Karpas-422 (cell line): ENCODE results near the gene KIAA1671. TPM values are rescaled to one million over a fixed set of nuclear protein-coding genes. Genes with fewer than 3 reads are reported as not detected.
"Not testable (repeated sequence)": the region's sequence is repeated elsewhere in the genome, so short reads cannot be mapped to it uniquely, and the experiment has no call there.

ENCODE experiments used
- DNase-seq: peaks from one replicate; pipeline ENCODE4 v3.0.0-alpha.2; 2015
- H2AFZ ChIP-seq: fragments of 200-600 bp; sonication (generic); 2 replicates; pipeline ENCODE4 v1.6.1; 2014; ENCODE audit warnings: antibody characterized with exemption, low read length, mixed read lengths
- H3K27ac ChIP-seq: fragments of 200-600 bp; sonication (generic); 2 replicates; pipeline ENCODE4 v1.5.1; 2014; ENCODE audit warnings: mild to moderate bottlenecking, low read length, moderate library complexity
- H3K27me3 ChIP-seq: fragments of 200-600 bp; sonication (generic); 2 replicates; pipeline ENCODE4 v1.6.1; 2014; ENCODE audit warnings: low read length, mixed read lengths
- H3K36me3 ChIP-seq: fragments of 200-600 bp; sonication (generic); 2 replicates; pipeline ENCODE4 v1.6.1; 2014; ENCODE audit warnings: low read length, mixed read lengths; ENCODE audit not compliant: insufficient read depth
- H3K4me1 ChIP-seq: fragments of 200-600 bp; sonication (generic); 2 replicates; pipeline ENCODE4 v1.6.1; 2014; ENCODE audit warnings: mild to moderate bottlenecking, low read length, mixed read lengths
- H3K4me2 ChIP-seq: fragments of 200-600 bp; sonication (generic); 2 replicates; pipeline ENCODE4 v1.6.1; 2014; ENCODE audit warnings: low read length, low read depth, mild to moderate bottlenecking; ENCODE audit not compliant: poor library complexity, severe bottlenecking
- H3K4me3 ChIP-seq: fragments of 200-600 bp; sonication (generic); 2 replicates; pipeline ENCODE4 v1.5.1; 2014; ENCODE audit warnings: mild to moderate bottlenecking, antibody characterized with exemption, low read length, mixed read lengths
- H3K79me2 ChIP-seq: fragments of 200-600 bp; sonication (generic); 2 replicates; pipeline ENCODE4 v1.6.1; 2014; ENCODE audit warnings: mild to moderate bottlenecking, low read length, mixed read lengths
- H3K9ac ChIP-seq: fragments of 200-600 bp; sonication (generic); 2 replicates; pipeline ENCODE4 v1.6.0; 2014; ENCODE audit warnings: low read length
- H3K9me2 ChIP-seq: fragments of 200-600 bp; sonication (generic), shearing (Covaris generic); replicated peaks from 2 replicates; pipeline ENCODE4 v1.6.0; 2014; ENCODE audit warnings: mild to moderate bottlenecking, low read length, moderate library complexity; ENCODE audit not compliant: insufficient read depth
- H3K9me3 ChIP-seq: fragments of 300-700, 200-600 bp; sonication (generic); 2 replicates; pipeline ENCODE4 v1.6.1; 2014; ENCODE audit warnings: low read length, mixed read lengths
- H4K20me1 ChIP-seq: fragments of 200-600 bp; sonication (generic); 2 replicates; pipeline ENCODE4 v1.6.1; 2014; ENCODE audit warnings: mild to moderate bottlenecking, antibody characterized with exemption, low read length, low read depth; ENCODE audit not compliant: insufficient read depth
- total RNA-seq: library from RNA; depleted of rRNA; stranded (reverse); fragments of >200 nt; shearing (Covaris generic); gene quantifications from 2 replicates; pipeline ENCODE4 v1.2.3, GENCODE V29; 2014; ENCODE audit warnings: low replicate concordance

KIAA1671 gene
- total RNA-seq, 1 experiment from 2014 or later, result not detected

DNA sequence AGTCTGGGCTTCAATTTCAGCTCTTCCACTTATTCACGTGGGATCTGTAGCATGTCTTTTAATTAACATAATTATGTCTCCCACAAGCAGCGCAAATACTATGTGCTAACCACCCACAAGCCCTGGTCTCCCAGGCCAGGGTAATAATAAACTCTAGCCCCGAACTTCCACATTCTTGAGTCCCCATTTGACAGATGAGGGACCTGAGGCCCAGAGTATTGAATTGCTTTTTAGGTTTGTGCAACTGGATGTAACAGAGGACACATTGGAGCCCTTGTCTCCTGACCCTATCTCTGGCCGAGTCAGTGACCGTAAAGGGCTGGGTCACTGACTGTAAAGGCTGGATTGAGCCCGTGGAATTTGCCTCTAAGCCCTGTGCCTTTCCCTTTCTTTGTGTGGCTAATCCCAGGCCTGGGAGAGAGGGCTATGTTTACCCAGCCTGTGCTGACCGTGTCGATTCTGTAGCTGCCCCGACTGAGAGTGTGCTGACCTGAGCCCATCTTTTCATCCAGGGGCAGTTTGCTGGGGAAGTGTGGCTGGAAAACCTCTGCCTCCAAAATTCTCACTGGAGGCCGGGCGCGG lies 270.8 kb downstream of the KIAA1671 start:
- Histone ChIP-seq H2AFZ (no peak overlapping the region), H3K27ac (no peak overlapping the region), H3K9ac (no peak overlapping the region), H3K4me1 (no peaks in the 10 kb centered on the region), H4K20me1 (no peaks in the 10 kb centered on the region), H3K9me3 (no peaks in the 10 kb centered on the region), H3K36me3 (no peaks in the 10 kb centered on the region), H3K79me2 (no peaks in the 10 kb centered on the region), H3K4me3 (no peak overlapping the region), H3K27me3 (no peaks in the 10 kb centered on the region), H3K9me2 (no peaks in the 10 kb centered on the region), H3K4me2 (no peak overlapping the region)
- DNase-seq, result no peak

GRCh38 chr22:25228822-25229221 lies 276.3 kb downstream of the KIAA1671 start:
- Histone ChIP-seq H3K36me3 (no peaks in the 10 kb centered on the region), H3K27ac (no peak overlapping the region), H4K20me1 (no peaks in the 10 kb centered on the region), H3K4me3 (no peak overlapping the region), H2AFZ (no peak overlapping the region), H3K4me1 (no peaks in the 10 kb centered on the region), H3K9me2 (no peaks in the 10 kb centered on the region), H3K9me3 (no peaks in the 10 kb centered on the region), H3K79me2 (no peaks in the 10 kb centered on the region), H3K4me2 (no peak overlapping the region), H3K9ac (no peak overlapping the region), H3K27me3 (no peaks in the 10 kb centered on the region)
- no peak for DNase-seq

DNA sequence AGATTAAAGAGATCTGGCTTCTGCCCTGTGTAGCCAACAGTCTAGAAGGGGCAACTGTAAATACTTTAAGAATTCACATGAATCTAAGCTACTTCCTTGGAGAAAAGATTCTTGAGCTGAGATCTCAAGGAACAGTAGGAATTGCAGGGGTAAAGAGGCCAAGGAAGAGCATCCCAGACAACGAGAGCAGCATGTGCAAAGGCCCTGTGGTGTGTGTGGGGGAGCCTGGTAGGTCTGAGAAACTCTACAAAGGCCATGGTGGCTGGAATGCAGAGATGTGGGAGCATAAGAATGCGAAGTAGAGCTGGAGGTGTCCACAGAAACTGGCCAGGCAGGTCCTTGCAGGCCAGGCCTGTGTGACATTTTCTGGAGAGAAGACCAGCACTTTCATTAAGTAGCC lies 278.2 kb downstream of the KIAA1671 start:
- not testable (repeated sequence) for H3K36me3 ChIP-seq, H3K9ac ChIP-seq, H3K9me3 ChIP-seq, H3K27me3 ChIP-seq, H3K79me2 ChIP-seq, H3K4me2 ChIP-seq, H3K27ac ChIP-seq, H3K9me2 ChIP-seq, H2AFZ ChIP-seq, H3K4me1 ChIP-seq, DNase-seq, H3K4me3 ChIP-seq, H4K20me1 ChIP-seq

DNA sequence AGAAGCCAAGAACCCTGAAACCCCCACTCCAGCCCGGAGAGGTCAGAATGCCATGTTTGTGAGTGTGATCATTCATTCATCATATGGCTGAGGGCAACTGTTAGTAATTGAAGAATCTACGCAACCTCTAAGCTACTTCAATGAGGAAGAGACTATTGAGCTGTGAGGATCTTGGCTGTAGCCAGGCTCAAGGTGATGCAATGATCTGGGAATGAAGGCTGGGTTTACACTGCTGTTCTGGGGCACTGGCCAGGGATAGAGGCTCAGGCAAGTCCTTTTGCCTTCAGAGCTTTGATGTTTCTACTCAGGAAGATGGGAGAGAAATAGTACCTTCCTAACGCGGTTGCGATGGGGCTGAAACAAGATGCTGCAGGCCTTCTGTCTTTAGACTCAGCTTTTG lies 279.8 kb downstream of the KIAA1671 start:
- no peak overlapping the region for H3K4me3 ChIP-seq
- no peak overlapping the region for H3K27ac ChIP-seq
- H3K79me2 ChIP-seq, result no peaks in the 10 kb centered on the region
- H3K9me2 ChIP-seq, result no peaks in the 10 kb centered on the region
- no peaks in the 10 kb centered on the region for H3K4me1 ChIP-seq
- H3K4me2 ChIP-seq, result no peak overlapping the region
- H3K9ac ChIP-seq, result no peak overlapping the region
- H2AFZ ChIP-seq, result no peak overlapping the region
- no peaks in the 10 kb centered on the region for H3K27me3 ChIP-seq
- no peaks in the 10 kb centered on the region for H3K36me3 ChIP-seq
- H4K20me1 ChIP-seq, result no peaks in the 10 kb centered on the region
- no peak for DNase-seq
- no peaks in the 10 kb centered on the region for H3K9me3 ChIP-seq

DNA sequence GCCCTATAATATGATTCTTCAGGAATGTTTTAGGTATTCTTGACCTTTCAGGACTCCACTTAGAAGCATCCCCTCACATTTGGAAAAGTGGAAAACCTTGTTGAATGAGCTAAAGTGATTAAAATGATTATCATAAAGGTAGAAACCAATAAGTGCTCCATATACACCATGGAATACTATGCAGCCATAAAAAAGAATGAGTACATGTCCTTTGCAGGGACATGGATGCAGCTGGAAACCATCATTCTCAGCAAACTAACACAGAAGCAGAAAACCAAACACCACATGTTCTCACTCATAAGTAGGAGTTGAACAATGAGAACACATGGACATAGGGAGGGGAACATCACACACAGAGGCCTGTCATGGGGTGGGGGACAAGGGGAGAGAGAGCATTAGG lies 281.2 kb downstream of the KIAA1671 start:
- H3K79me2 ChIP-seq, H3K36me3 ChIP-seq, H4K20me1 ChIP-seq, H3K27ac ChIP-seq, H3K4me2 ChIP-seq, H3K27me3 ChIP-seq, H3K4me1 ChIP-seq, DNase-seq, H2AFZ ChIP-seq, H3K9ac ChIP-seq, H3K4me3 ChIP-seq, H3K9me2 ChIP-seq, H3K9me3 ChIP-seq: not testable (repeated sequence)

GRCh38 chr22:25235547-25236290 lies 283.2 kb downstream of the KIAA1671 start:
- DNase-seq, result peak; percentile 94
- Histone ChIP-seq H2AFZ (no peak overlapping the region), H4K20me1 (no peaks in the 10 kb centered on the region), H3K4me3 (no peak overlapping the region), H3K36me3 (no peaks in the 10 kb centered on the region), H3K27me3 (no peaks in the 10 kb centered on the region), H3K27ac (no peak overlapping the region), H3K9me3 (no peaks in the 10 kb centered on the region), H3K9ac (no peak overlapping the region), H3K4me2 (no peak overlapping the region), H3K4me1 (no peaks in the 10 kb centered on the region), H3K9me2 (no peaks in the 10 kb centered on the region), H3K79me2 (no peaks in the 10 kb centered on the region)

DNA sequence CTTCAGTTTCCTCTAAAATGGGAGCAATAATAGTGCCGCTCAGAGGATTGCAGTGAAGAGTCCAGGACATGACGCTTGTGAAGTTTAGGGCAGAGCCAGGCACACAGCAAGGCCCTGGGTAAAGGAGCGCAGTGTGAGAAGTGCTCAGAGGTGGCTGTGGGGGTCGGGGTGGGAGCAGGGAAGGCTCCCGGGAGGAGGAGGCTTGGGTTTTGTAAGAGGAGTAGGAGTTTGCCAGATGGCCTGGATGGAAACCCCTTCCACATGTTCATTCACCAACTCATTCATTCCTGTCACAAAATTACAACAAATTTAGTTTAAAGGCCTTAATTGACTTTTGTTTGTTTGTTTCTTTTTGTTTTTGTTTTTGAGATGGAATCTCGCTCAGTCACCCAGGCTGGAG lies 283.9 kb downstream of the KIAA1671 start:
- H3K4me3 ChIP-seq, result no peak overlapping the region
- H3K9me2 ChIP-seq, result no peaks in the 10 kb centered on the region
- DNase-seq, result no peak
- H2AFZ ChIP-seq, result no peak overlapping the region
- H3K4me1 ChIP-seq, result no peaks in the 10 kb centered on the region
- H4K20me1 ChIP-seq, result no peaks in the 10 kb centered on the region
- H3K4me2 ChIP-seq, result no peak overlapping the region
- no peaks in the 10 kb centered on the region for H3K27me3 ChIP-seq
- H3K36me3 ChIP-seq, result no peaks in the 10 kb centered on the region
- H3K79me2 ChIP-seq, result no peaks in the 10 kb centered on the region
- no peaks in the 10 kb centered on the region for H3K9me3 ChIP-seq
- H3K9ac ChIP-seq, result no peak overlapping the region
- H3K27ac ChIP-seq, result no peak overlapping the region

GRCh38 chr22:25237503-25237902 lies 285.0 kb downstream of the KIAA1671 start:
- Histone ChIP-seq H3K4me2 (no peak overlapping the region), H2AFZ (no peak overlapping the region), H3K4me3 (no peak overlapping the region), H3K27me3 (no peaks in the 10 kb centered on the region), H4K20me1 (no peaks in the 10 kb centered on the region), H3K9me2 (no peaks in the 10 kb centered on the region), H3K9me3 (no peaks in the 10 kb centered on the region), H3K27ac (no peak overlapping the region), H3K4me1 (no peaks in the 10 kb centered on the region), H3K79me2 (no peaks in the 10 kb centered on the region), H3K9ac (no peak overlapping the region), H3K36me3 (no peaks in the 10 kb centered on the region)
- no peak for DNase-seq
